A673 (cell line): ENCODE data around the gene ADGRG2.

Experiments
- CTCF ChIP-seq: fragments of 300-800, 200-600 bp; sonication (generic); conservative IDR thresholded peaks from 2 replicates; pipeline ENCODE4 v1.5.1; 2017; ENCODE audit warnings: low read depth, mild to moderate bottlenecking, antibody characterized with exemption, low read length, moderate library complexity, mixed read lengths
- EZH2 ChIP-seq: fragments of 200-600 bp; sonication (generic); IDR thresholded peaks from 2 replicates; pipeline ENCODE4 v1.6.1; 2017; ENCODE audit warnings: borderline replicate concordance, low read depth, mild to moderate bottlenecking, mixed read lengths, antibody characterized with exemption, low read length; ENCODE audit not compliant: poor library complexity, severe bottlenecking

GRCh38 chrX:18971506-18971905 lies 150.8 kb downstream of the ADGRG2 start:
- no peak for TF ChIP-seq CTCF
- no peak for TF ChIP-seq EZH2
